Measurements from ENCODE around the gene SKAP1. TPM values are rescaled to one million over a fixed set of nuclear protein-coding genes. Genes with fewer than 3 reads are reported as not detected.

The SKAP1 gene
- total and polyA plus RNA-seq, 2 experiments from 2014 or later: 0.27 TPM; not detected in 1

DNA sequence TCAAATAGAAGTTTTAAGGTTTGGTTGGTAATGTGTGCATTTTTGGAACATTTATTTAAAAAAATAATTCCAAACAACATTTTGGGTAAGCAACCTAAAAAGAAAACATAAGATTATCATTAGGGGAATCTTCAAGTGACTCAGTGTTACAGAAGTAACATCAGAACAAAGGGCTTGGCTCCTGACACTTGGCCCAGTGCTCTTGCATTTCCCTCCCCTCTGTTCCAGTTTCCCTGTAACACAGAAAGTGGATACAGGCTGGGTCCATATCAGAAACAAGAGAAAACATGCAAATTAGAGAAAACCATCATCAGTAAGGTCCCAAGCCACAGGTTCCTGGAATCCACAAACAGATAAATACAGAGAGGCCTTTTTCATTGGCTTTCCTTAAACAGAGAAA, 40.1 kb downstream of the SKAP1 start:
- Histone ChIP-seq H3K9me2 (ENCODE audit: insufficient read depth) (no peaks in the 10 kb centered on the region), H3K36me3 (ENCODE audit: insufficient read depth) (no peaks in the 10 kb centered on the region), H3K27ac (ENCODE audit: low read depth) (no peak overlapping the region), H3K79me2 (replicated peaks; ENCODE audit: insufficient read depth) (no peaks in the 10 kb centered on the region), H3K27me3 (ENCODE audit: insufficient read depth) (no peaks in the 10 kb centered on the region), H3F3A (replicated peaks; ENCODE audit: low read depth) (no peaks in the 10 kb centered on the region), H3K4me2 (no peak overlapping the region), H3K4me1 (ENCODE audit: insufficient read depth) (no peaks in the 10 kb centered on the region), H2AFZ (no peak overlapping the region), H3K4me3 (no peak overlapping the region), H4K20me1 (replicated peaks; ENCODE audit: insufficient read depth) (no peaks in the 10 kb centered on the region)
- H3K36me3 Mint-ChIP-seq (ENCODE audit: low read depth): no peaks in the 10 kb centered on the region
- no peak overlapping the region for H3K27ac Mint-ChIP-seq
- H3K4me1 Mint-ChIP-seq: peaks cover 2% of the 10 kb centered on the region; the same call in 1 of the 3 replicates
- H3K4me3 Mint-ChIP-seq: no peak overlapping the region
- no peaks in the 10 kb centered on the region for H3K27me3 Mint-ChIP-seq (ENCODE audit: insufficient read depth, low read depth, poor library complexity)
- H3K9me3 Mint-ChIP-seq: no peaks in the 10 kb centered on the region
- DNase-seq (ENCODE audit: low spot score): no peak
- no peak for ATAC-seq
- TF ChIP-seq JUNB (IDR thresholded peaks at IDR 0.05; ENCODE audit: unreplicated experiment) (no peak), POLR2AphosphoS5 (IDR thresholded peaks at IDR 0.05; ENCODE audit: low read depth) (no peak), STAT1 (IDR thresholded peaks at IDR 0.05; ENCODE audit: unreplicated experiment) (no peak)
- TF ChIP-seq, protein P1, sequence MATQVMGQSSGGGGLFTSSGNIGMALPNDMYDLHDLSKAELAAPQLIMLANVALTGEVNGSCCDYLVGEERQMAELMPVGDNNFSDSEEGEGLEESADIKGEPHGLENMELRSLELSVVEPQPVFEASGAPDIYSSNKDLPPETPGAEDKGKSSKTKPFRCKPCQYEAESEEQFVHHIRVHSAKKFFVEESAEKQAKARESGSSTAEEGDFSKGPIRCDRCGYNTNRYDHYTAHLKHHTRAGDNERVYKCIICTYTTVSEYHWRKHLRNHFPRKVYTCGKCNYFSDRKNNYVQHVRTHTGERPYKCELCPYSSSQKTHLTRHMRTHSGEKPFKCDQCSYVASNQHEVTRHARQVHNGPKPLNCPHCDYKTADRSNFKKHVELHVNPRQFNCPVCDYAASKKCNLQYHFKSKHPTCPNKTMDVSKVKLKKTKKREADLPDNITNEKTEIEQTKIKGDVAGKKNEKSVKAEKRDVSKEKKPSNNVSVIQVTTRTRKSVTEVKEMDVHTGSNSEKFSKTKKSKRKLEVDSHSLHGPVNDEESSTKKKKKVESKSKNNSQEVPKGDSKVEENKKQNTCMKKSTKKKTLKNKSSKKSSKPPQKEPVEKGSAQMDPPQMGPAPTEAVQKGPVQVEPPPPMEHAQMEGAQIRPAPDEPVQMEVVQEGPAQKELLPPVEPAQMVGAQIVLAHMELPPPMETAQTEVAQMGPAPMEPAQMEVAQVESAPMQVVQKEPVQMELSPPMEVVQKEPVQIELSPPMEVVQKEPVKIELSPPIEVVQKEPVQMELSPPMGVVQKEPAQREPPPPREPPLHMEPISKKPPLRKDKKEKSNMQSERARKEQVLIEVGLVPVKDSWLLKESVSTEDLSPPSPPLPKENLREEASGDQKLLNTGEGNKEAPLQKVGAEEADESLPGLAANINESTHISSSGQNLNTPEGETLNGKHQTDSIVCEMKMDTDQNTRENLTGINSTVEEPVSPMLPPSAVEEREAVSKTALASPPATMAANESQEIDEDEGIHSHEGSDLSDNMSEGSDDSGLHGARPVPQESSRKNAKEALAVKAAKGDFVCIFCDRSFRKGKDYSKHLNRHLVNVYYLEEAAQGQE (IDR thresholded peaks at IDR 0.05; ENCODE audit: unreplicated experiment): no peak
- TF ChIP-seq, protein P2, sequence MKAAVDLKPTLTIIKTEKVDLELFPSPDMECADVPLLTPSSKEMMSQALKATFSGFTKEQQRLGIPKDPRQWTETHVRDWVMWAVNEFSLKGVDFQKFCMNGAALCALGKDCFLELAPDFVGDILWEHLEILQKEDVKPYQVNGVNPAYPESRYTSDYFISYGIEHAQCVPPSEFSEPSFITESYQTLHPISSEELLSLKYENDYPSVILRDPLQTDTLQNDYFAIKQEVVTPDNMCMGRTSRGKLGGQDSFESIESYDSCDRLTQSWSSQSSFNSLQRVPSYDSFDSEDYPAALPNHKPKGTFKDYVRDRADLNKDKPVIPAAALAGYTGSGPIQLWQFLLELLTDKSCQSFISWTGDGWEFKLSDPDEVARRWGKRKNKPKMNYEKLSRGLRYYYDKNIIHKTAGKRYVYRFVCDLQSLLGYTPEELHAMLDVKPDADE (IDR thresholded peaks at IDR 0.05): no peak

DNA sequence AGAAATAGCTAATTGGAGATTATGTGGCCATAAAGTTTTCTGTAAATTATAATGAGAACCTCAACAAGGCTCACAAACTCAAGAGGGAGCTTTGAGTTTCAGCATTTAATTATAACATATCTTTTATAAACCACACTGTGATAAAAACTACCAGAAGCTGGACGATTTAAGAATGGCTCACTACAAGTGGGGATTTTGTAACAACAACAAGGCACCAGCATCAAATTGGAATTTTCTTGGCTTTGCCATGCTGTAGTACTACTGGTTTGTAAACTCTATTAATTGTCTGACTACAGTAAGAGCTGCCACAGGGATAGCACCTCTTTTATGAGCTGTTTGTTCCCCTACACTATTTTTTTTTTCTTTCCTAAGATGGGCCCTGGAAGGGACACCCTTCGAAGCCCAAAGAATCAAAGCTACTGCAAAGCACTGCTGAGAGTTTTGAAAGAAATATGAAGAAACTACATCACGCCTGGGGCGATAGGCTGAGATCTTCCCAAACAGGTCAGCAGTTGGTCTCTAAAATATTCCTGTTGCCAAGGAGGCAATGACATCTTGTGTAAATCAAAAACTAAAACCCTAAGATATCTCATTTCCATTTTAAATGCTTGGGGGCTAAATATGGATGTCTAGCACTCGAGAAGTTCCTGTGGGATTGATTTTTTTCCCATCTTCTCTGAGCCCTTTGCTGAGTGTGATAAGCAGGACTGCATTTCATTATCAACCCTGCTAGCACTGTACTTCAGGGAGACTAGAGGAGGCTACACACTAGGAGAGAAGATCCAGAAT, 40.9 kb downstream of the SKAP1 start:
- ATAC-seq (no peak), DNase-seq (ENCODE audit: low spot score) (no peak)
- H3K27me3 ChIP-seq (ENCODE audit: insufficient read depth): peaks cover 3% of the 10 kb centered on the region; the same call in 1 of the 2 replicates
- no peak overlapping the region for H2AFZ ChIP-seq
- no peaks in the 10 kb centered on the region for H3K27me3 Mint-ChIP-seq (ENCODE audit: insufficient read depth, low read depth, poor library complexity)
- H3K27ac ChIP-seq (ENCODE audit: low read depth): no peak overlapping the region
- peaks cover 2% of the 10 kb centered on the region; the same call in 1 of the 3 replicates for H3K4me1 Mint-ChIP-seq
- no peaks in the 10 kb centered on the region for H3K9me2 ChIP-seq (ENCODE audit: insufficient read depth)
- no peaks in the 10 kb centered on the region for H3K36me3 ChIP-seq (ENCODE audit: insufficient read depth)
- H3K27ac Mint-ChIP-seq: no peak overlapping the region
- H3K79me2 ChIP-seq (replicated peaks; ENCODE audit: insufficient read depth): no peaks in the 10 kb centered on the region
- H3K4me2 ChIP-seq: no peak overlapping the region
- H3K4me3 ChIP-seq: no peak overlapping the region
- TF ChIP-seq NANOG (IDR thresholded peaks at IDR 0.05; ENCODE audit: borderline replicate concordance) (no peak), EZH2phosphoT487 (IDR thresholded peaks at IDR 0.05; ENCODE audit: unreplicated experiment) (no peak), CREB1 (CRISPR knock-in tag; IDR thresholded peaks at IDR 0.05; ENCODE audit: low read depth) (no peak), STAT1 (IDR thresholded peaks at IDR 0.05; ENCODE audit: unreplicated experiment) (no peak), POLR2AphosphoS5 (IDR thresholded peaks at IDR 0.05; ENCODE audit: low read depth) (no peak)
- TF ChIP-seq, protein P2 (IDR thresholded peaks at IDR 0.05): no peak
- TF ChIP-seq, protein P1 (IDR thresholded peaks at IDR 0.05; ENCODE audit: unreplicated experiment): no peak
- no peaks in the 10 kb centered on the region for H3F3A ChIP-seq (replicated peaks; ENCODE audit: low read depth)
- H3K4me3 Mint-ChIP-seq: no peak overlapping the region
- no peaks in the 10 kb centered on the region for H3K9me3 Mint-ChIP-seq
- no peaks in the 10 kb centered on the region for H3K36me3 Mint-ChIP-seq (ENCODE audit: low read depth)
- no peaks in the 10 kb centered on the region for H4K20me1 ChIP-seq (replicated peaks; ENCODE audit: insufficient read depth)
- no peaks in the 10 kb centered on the region for H3K4me1 ChIP-seq (ENCODE audit: insufficient read depth)

Data from GM23338 (cell line).